ENCODE results near the gene RIPK4.

RIPK4 gene

DNA sequence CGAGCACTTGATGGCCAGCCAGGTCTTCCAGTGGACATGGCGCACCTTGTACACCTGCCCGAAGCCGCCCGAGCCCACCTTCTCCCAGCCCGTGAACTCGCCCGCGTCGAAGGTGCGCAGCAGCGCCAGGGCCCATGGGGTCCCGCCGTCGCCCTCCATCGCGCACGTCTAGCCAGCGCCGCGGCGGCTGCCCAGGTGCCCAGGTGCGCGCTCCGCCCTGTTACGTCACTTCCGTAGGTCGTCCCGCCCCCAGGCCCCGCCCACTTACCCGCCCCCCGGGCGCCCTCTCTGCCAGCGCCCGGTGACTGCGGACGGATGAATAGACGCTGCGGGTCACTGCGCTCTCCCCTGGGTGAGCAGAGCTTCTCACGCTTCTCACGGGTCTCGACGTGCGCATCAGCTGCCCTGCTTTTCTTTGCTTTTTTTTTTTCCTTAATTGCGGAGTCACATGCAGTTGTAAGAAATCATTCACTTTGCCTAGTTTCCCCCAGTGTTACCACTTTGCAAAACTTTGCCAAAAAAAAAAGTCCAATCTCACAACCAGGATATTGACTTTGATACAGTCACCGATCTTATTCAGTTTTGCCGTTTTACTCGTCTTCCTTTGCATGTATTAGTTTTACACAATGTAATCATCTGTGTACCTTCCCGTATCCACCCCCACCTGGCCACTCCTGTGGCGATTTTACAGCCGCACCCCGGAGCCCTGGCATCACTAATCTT is at the start of gene RIPK4:
RIPK4 (minus strand) TSS at position 170 of the 723 bp plus-strand sequence; CDS start at position 159, 11 bp downstream.
- CTCF ChIA-PET: interaction anchor here (0.6 to 2.2 kb wide), 2 partner anchors 17 to 155 kb away, joined by 3 to 9 read pairs; no protein-coding TSS in a partner anchor
- TF ChIP-seq L3MBTL2 (conservative IDR thresholded peaks at IDR 0.05): 0 out of 2 replicates have a peak, but pooled peaks have one; percentile 23
- peak; percentile 2; the same call in 1 of the 2 replicates for TF ChIP-seq ZNF384 (IDR thresholded peaks at IDR 0.05)
- no peak for TF ChIP-seq ARNT (IDR thresholded peaks at IDR 0.05)
- TF ChIP-seq CTBP1 (IDR thresholded peaks at IDR 0.05; ENCODE audit: borderline replicate concordance): 0 out of 2 replicates have a peak, but pooled peaks have one; percentile 35
- peak; percentile 88 for DNase-seq (ENCODE audit: extremely low spot score)
- POLR2A ChIA-PET: interaction anchor here (1.9 kb wide), 2 partner anchors 14 to 154 kb away, joined by 6 to 9 read pairs; no protein-coding TSS in a partner anchor

DNA sequence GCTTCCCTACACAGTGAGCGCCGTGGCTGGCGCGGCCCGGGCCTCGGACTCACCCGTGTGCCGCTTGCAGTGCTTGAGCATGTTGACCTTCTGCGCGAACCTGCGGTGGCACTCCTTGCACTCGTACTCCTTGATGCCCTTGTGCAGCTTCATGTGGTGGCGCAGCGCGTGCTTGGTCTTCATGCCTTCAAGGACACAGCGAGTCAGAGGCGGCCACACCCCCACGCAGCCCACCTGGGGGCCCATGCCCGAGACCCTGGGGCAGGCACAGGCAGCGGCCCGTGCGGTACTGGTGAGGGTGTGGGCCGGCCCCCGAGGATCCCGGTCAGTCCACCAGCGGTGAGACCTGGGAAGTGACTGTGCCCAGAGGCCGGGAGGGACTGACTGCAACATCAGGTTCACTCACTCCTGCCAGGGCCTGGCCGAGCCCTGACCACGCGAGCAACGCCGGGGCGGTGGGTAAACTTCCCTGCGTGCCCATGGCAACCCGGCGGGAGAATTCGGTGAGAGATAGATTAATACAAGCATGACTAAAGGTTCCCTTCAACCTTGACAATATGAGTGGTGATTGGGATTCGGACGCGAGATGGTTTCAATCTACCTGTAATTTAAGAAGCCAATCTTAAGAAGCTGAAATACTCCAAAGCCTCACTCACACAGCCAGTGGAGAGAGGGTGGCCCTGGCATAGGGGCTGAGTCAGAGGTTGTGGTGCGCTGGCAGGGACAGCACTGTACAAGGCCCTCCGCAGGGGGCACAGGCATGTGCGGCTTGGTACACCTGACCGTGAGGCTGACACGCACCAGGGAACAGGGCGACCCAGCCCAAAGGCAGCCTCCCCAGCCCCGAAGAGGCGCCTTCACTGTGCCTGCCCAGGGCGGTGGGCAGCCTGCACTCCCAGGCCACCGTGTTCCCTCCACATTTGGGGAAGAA is 49.1 kb upstream of the RIPK4 start:
- TF ChIP-seq FOXA1 (IDR thresholded peaks at IDR 0.05) (no peak), FOXM1 (IDR thresholded peaks at IDR 0.05; ENCODE audit: borderline replicate concordance) (no peak), TARDBP (IDR thresholded peaks at IDR 0.05) (no peak), ZNF384 (IDR thresholded peaks at IDR 0.05) (no peak), LEF1 (IDR thresholded peaks at IDR 0.05; ENCODE audit: borderline replicate concordance) (no peak), NFRKB (IDR thresholded peaks at IDR 0.05) (no peak), FOXK2 (IDR thresholded peaks at IDR 0.05) (no peak), L3MBTL2 (conservative IDR thresholded peaks at IDR 0.05) (no peak), SUZ12 (IDR thresholded peaks at IDR 0.05) (no peak), SP1 (IDR thresholded peaks at IDR 0.05) (no peak)
- no peak for DNase-seq (ENCODE audit: extremely low spot score)
- CTCF ChIA-PET: interaction anchor here (0.5 to 2.4 kb wide), 15 partner anchors 22 to 533 kb away, joined by 3 to 35 read pairs (median 4); no protein-coding TSS in a partner anchor
- POLR2A ChIA-PET: no interaction called here

DNA sequence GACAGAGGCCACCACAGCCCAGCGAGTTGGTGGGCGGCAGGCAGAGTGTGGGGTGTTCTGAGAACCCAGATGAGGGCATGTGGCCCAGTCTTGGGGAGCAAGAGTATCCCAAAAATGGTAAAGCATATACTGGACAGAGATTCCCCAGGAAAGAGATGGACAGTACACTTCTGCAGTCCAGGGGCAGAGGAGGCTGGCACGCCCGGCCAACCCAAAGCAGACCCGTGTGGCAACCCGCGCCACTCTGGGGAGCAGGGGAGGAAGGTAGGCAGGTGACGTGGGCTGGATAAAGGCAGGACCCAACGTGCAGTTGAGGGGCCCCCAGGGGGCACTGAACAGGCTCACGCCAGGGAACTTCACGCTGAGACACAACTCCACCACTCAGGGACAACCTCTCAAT is 46.4 kb upstream of the RIPK4 start:
- ChIA-PET POLR2A (no interaction called here), CTCF (no interaction called here)
- no peak for TF ChIP-seq FOXK2 (IDR thresholded peaks at IDR 0.05)
- no peak for DNase-seq (ENCODE audit: extremely low spot score)

- no peak for DNase-seq (ENCODE audit: extremely low spot score)
- CTCF ChIA-PET: no interaction called here
- POLR2A ChIA-PET: no interaction called here
These were observed 45.8 kb upstream of the RIPK4 start for GRCh38 chr21:41812679-41813078.

GRCh38 chr21:41810597-41810932 is 43.7 kb upstream of the RIPK4 start:
- ChIA-PET CTCF (no interaction called here), POLR2A (no interaction called here)
- no peak for DNase-seq (ENCODE audit: extremely low spot score)
- TF ChIP-seq ARNT (IDR thresholded peaks at IDR 0.05) (no peak), LEF1 (IDR thresholded peaks at IDR 0.05; ENCODE audit: borderline replicate concordance) (no peak), TARDBP (IDR thresholded peaks at IDR 0.05) (no peak), CTBP1 (IDR thresholded peaks at IDR 0.05; ENCODE audit: borderline replicate concordance) (no peak), SP1 (IDR thresholded peaks at IDR 0.05) (no peak), NFRKB (IDR thresholded peaks at IDR 0.05) (no peak), FOXA1 (IDR thresholded peaks at IDR 0.05) (no peak), HDGF (IDR thresholded peaks at IDR 0.05; ENCODE audit: borderline replicate concordance) (no peak), FOXK2 (IDR thresholded peaks at IDR 0.05) (no peak), ZNF384 (IDR thresholded peaks at IDR 0.05) (no peak), ELF4 (IDR thresholded peaks at IDR 0.05) (no peak), SUZ12 (IDR thresholded peaks at IDR 0.05) (no peak), BHLHE40 (IDR thresholded peaks at IDR 0.05; ENCODE audit: borderline replicate concordance) (no peak), L3MBTL2 (conservative IDR thresholded peaks at IDR 0.05) (no peak), FOXM1 (IDR thresholded peaks at IDR 0.05; ENCODE audit: borderline replicate concordance) (no peak)
- TF ChIP-seq, protein P1, sequence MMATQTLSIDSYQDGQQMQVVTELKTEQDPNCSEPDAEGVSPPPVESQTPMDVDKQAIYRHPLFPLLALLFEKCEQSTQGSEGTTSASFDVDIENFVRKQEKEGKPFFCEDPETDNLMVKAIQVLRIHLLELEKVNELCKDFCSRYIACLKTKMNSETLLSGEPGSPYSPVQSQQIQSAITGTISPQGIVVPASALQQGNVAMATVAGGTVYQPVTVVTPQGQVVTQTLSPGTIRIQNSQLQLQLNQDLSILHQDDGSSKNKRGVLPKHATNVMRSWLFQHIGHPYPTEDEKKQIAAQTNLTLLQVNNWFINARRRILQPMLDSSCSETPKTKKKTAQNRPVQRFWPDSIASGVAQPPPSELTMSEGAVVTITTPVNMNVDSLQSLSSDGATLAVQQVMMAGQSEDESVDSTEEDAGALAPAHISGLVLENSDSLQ (IDR thresholded peaks at IDR 0.05): no peak

More at GRCh38 chr21:41812679-41813078, 45.8 kb upstream of the RIPK4 start:
- TF ChIP-seq LEF1 (IDR thresholded peaks at IDR 0.05; ENCODE audit: borderline replicate concordance): no peak
- TF ChIP-seq NFRKB (IDR thresholded peaks at IDR 0.05): no peak
- no peak for TF ChIP-seq FOXK2 (IDR thresholded peaks at IDR 0.05)
- TF ChIP-seq, protein P1 (IDR thresholded peaks at IDR 0.05): no peak
- no peak for TF ChIP-seq FOXA1 (IDR thresholded peaks at IDR 0.05)
- no peak for TF ChIP-seq ARNT (IDR thresholded peaks at IDR 0.05)
- no peak for TF ChIP-seq FOXM1 (IDR thresholded peaks at IDR 0.05; ENCODE audit: borderline replicate concordance)
- no peak for TF ChIP-seq HDGF (IDR thresholded peaks at IDR 0.05; ENCODE audit: borderline replicate concordance)
- TF ChIP-seq L3MBTL2 (conservative IDR thresholded peaks at IDR 0.05): no peak
- TF ChIP-seq BHLHE40 (IDR thresholded peaks at IDR 0.05; ENCODE audit: borderline replicate concordance): no peak
- no peak for TF ChIP-seq ELF4 (IDR thresholded peaks at IDR 0.05)
- no peak for TF ChIP-seq SUZ12 (IDR thresholded peaks at IDR 0.05)
- no peak for TF ChIP-seq CTBP1 (IDR thresholded peaks at IDR 0.05; ENCODE audit: borderline replicate concordance)
- no peak for TF ChIP-seq TARDBP (IDR thresholded peaks at IDR 0.05)
- TF ChIP-seq ZNF384 (IDR thresholded peaks at IDR 0.05): no peak
- no peak for TF ChIP-seq SP1 (IDR thresholded peaks at IDR 0.05)

DNA sequence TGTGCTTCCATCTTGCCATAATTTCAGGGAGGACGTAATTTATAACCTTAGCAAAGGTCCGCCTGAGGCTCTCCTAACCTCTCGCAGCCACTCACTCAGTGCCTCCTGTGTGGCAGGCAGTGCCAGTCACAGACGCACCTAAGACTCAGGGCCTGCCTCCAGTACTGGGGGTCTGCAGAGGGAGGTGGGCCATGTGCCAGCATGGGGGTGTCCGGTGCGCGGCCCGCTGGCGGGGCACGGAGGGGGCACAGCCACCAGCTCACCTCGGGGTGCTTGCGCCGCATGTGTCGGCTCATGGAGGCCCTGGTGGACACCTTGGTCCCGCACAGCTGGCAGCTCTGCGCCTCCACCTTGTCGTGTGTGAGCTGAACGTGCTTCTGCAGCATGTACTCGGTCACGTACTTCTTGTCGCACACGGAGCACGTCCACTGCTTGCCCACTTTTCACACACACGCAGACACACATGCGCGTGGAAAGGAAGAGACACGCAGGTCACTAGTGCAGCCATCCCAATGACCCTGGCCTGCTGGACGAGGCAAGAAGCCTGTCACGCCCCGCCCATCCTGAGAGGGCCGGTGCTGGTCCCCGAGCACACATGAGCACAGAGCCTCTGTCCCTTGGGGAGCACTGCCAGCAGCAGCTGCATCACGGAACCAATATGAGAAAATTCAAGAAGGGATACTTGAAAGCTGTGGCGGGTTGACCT is 43.2 kb upstream of the RIPK4 start:
- TF ChIP-seq TARDBP (IDR thresholded peaks at IDR 0.05): no peak
- no peak for TF ChIP-seq ARNT (IDR thresholded peaks at IDR 0.05)
- no peak for TF ChIP-seq HDGF (IDR thresholded peaks at IDR 0.05; ENCODE audit: borderline replicate concordance)
- no peak for DNase-seq (ENCODE audit: extremely low spot score)
- CTCF ChIA-PET: no interaction called here
- POLR2A ChIA-PET: no interaction called here

Measured in HEK293T (cell line).